ENCODE results near the gene CEPT1.

Gene CEPT1

GRCh38 chr1:111198836-111199235 lies 58.8 kb downstream of the CEPT1 start:
- ChIA-PET CTCF (interaction anchor here (0.6 kb wide), 1 partner anchor 307 kb away, joined by 3 read pairs; no protein-coding TSS in a partner anchor), POLR2A (no interaction called here)
- TF ChIP-seq HDGF (IDR thresholded peaks at IDR 0.05; ENCODE audit: borderline replicate concordance): no peak
- no peak for TF ChIP-seq ELF4 (IDR thresholded peaks at IDR 0.05)
- no peak for TF ChIP-seq FOXK2 (IDR thresholded peaks at IDR 0.05)
- no peak for TF ChIP-seq SUZ12 (IDR thresholded peaks at IDR 0.05)
- no peak for TF ChIP-seq ZNF384 (IDR thresholded peaks at IDR 0.05)
- TF ChIP-seq FOXA1 (IDR thresholded peaks at IDR 0.05): no peak
- no peak for TF ChIP-seq PKNOX1 (IDR thresholded peaks at IDR 0.05)
- TF ChIP-seq L3MBTL2 (conservative IDR thresholded peaks at IDR 0.05): no peak
- TF ChIP-seq TARDBP (IDR thresholded peaks at IDR 0.05): no peak
- no peak for TF ChIP-seq BHLHE40 (IDR thresholded peaks at IDR 0.05; ENCODE audit: borderline replicate concordance)
- TF ChIP-seq ARNT (IDR thresholded peaks at IDR 0.05): no peak
- no peak for TF ChIP-seq LEF1 (IDR thresholded peaks at IDR 0.05; ENCODE audit: borderline replicate concordance)
- no peak for TF ChIP-seq CTBP1 (IDR thresholded peaks at IDR 0.05; ENCODE audit: borderline replicate concordance)
- TF ChIP-seq NFRKB (IDR thresholded peaks at IDR 0.05): no peak
- no peak for TF ChIP-seq SP1 (IDR thresholded peaks at IDR 0.05)
- no peak for TF ChIP-seq FOXM1 (IDR thresholded peaks at IDR 0.05; ENCODE audit: borderline replicate concordance)
- no peak for DNase-seq (ENCODE audit: extremely low spot score)

- CTCF ChIA-PET: no interaction called here
- DNase-seq (ENCODE audit: extremely low spot score): no peak
- POLR2A ChIA-PET: no interaction called here
- no peak for TF ChIP-seq SUZ12 (IDR thresholded peaks at IDR 0.05)
- no peak for TF ChIP-seq L3MBTL2 (conservative IDR thresholded peaks at IDR 0.05)
- TF ChIP-seq PKNOX1 (IDR thresholded peaks at IDR 0.05): no peak
- no peak for TF ChIP-seq FOXK2 (IDR thresholded peaks at IDR 0.05)
Measured at GRCh38 chr1:111199329-111199728, 59.3 kb downstream of the CEPT1 start.

- TF ChIP-seq PKNOX1 (IDR thresholded peaks at IDR 0.05): no peak
- ChIA-PET POLR2A (no interaction called here), CTCF (no interaction called here)
- DNase-seq (ENCODE audit: extremely low spot score): no peak
Measured at GRCh38 chr1:111199881-111200801, 60.1 kb downstream of the CEPT1 start, which contains the start of gene DENND2D. TSS of gene DENND2D (minus strand) at chr1:111200646. CDS start at chr1:111200459, 187 bp downstream.

- TF ChIP-seq SP1 (IDR thresholded peaks at IDR 0.05) (no peak), NFRKB (IDR thresholded peaks at IDR 0.05) (no peak), HDGF (IDR thresholded peaks at IDR 0.05; ENCODE audit: borderline replicate concordance) (no peak), LEF1 (IDR thresholded peaks at IDR 0.05; ENCODE audit: borderline replicate concordance) (no peak), CTBP1 (IDR thresholded peaks at IDR 0.05; ENCODE audit: borderline replicate concordance) (no peak), TARDBP (IDR thresholded peaks at IDR 0.05) (no peak), PKNOX1 (IDR thresholded peaks at IDR 0.05) (no peak)
- no peak for DNase-seq (ENCODE audit: extremely low spot score)
- CTCF ChIA-PET: no interaction called here
- POLR2A ChIA-PET: no interaction called here
Measured at GRCh38 chr1:111200802-111201161, 60.8 kb downstream of the CEPT1 start.

GRCh38 chr1:111201275-111202090 lies 61.5 kb downstream of the CEPT1 start:
- DNase-seq (ENCODE audit: extremely low spot score): no peak
- no peak for TF ChIP-seq SUZ12 (IDR thresholded peaks at IDR 0.05)
- TF ChIP-seq LEF1 (IDR thresholded peaks at IDR 0.05; ENCODE audit: borderline replicate concordance): no peak
- no peak for TF ChIP-seq PKNOX1 (IDR thresholded peaks at IDR 0.05)
- TF ChIP-seq HDGF (IDR thresholded peaks at IDR 0.05; ENCODE audit: borderline replicate concordance): no peak
- no peak for TF ChIP-seq ELF4 (IDR thresholded peaks at IDR 0.05)
- no peak for TF ChIP-seq BHLHE40 (IDR thresholded peaks at IDR 0.05; ENCODE audit: borderline replicate concordance)
- TF ChIP-seq ZNF384 (IDR thresholded peaks at IDR 0.05): no peak
- no peak for TF ChIP-seq CTBP1 (IDR thresholded peaks at IDR 0.05; ENCODE audit: borderline replicate concordance)
- TF ChIP-seq NFRKB (IDR thresholded peaks at IDR 0.05): no peak
- TF ChIP-seq ARNT (IDR thresholded peaks at IDR 0.05): no peak
- no peak for TF ChIP-seq L3MBTL2 (conservative IDR thresholded peaks at IDR 0.05)
- no peak for TF ChIP-seq FOXK2 (IDR thresholded peaks at IDR 0.05)
- no peak for TF ChIP-seq FOXM1 (IDR thresholded peaks at IDR 0.05; ENCODE audit: borderline replicate concordance)
- no peak for TF ChIP-seq SP1 (IDR thresholded peaks at IDR 0.05)
- CTCF ChIA-PET: no interaction called here
- POLR2A ChIA-PET: interaction anchor here (0.7 kb wide), 1 partner anchor 10 kb away, joined by 3 read pairs; no protein-coding TSS in a partner anchor
